Measurements from ENCODE around the gene GATA3. TPM values are rescaled to one million over a fixed set of nuclear protein-coding genes. Genes with fewer than 3 reads are reported as not detected.

The GATA3 gene
- total RNA-seq, 3 donors from 2014 or later, result 0.48 to 36.4 (median 28.2) TPM

DNA sequence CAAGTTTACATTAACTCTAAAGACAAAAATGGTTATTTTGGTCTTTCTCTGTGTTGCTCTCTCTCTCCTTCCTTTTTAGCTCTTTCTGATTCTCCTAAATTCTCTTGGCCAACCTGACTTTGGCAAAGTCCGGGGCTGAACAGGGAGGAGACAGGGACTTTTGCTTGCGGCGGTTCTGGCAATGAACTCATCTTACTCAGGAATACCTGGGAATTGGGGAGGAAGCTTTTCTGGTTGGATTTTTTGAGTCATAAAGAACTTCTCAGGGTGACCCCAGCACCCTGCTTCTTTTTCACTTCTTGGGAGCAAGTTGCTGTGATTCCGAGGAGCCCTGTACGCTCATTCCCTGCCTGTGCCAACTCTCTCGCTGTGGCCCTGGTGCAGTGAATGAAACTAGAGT lies 16.0 kb downstream of the GATA3 start:
- Histone ChIP-seq H3K36me3 (no peaks in the 10 kb centered on the region), H3K27me3 (no peaks in the 10 kb centered on the region), H3K4me3 (peak overlapping the region in 1 of 3 donors; percentile 11), H3K27ac (peak overlapping the region; percentile 65 to 80), H3K4me1 (no peaks in the 10 kb centered on the region), H3K9me3 (no peaks in the 10 kb centered on the region)
- peak in 1 of 2 donors; percentile 70 for DNase-seq (ENCODE audit: low spot score in 2 of 2)
- TF ChIP-seq POLR2AphosphoS5 (IDR thresholded peaks at IDR 0.05) (no peak), POLR2A (IDR thresholded peaks at IDR 0.05) (no peak)
- TF ChIP-seq, protein P1, sequence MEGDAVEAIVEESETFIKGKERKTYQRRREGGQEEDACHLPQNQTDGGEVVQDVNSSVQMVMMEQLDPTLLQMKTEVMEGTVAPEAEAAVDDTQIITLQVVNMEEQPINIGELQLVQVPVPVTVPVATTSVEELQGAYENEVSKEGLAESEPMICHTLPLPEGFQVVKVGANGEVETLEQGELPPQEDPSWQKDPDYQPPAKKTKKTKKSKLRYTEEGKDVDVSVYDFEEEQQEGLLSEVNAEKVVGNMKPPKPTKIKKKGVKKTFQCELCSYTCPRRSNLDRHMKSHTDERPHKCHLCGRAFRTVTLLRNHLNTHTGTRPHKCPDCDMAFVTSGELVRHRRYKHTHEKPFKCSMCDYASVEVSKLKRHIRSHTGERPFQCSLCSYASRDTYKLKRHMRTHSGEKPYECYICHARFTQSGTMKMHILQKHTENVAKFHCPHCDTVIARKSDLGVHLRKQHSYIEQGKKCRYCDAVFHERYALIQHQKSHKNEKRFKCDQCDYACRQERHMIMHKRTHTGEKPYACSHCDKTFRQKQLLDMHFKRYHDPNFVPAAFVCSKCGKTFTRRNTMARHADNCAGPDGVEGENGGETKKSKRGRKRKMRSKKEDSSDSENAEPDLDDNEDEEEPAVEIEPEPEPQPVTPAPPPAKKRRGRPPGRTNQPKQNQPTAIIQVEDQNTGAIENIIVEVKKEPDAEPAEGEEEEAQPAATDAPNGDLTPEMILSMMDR (IDR thresholded peaks at IDR 0.05), result no peak
- intact Hi-C loops (cut with DNase I; ENCODE audit: low total_unique reads), result no loop called here

DNA sequence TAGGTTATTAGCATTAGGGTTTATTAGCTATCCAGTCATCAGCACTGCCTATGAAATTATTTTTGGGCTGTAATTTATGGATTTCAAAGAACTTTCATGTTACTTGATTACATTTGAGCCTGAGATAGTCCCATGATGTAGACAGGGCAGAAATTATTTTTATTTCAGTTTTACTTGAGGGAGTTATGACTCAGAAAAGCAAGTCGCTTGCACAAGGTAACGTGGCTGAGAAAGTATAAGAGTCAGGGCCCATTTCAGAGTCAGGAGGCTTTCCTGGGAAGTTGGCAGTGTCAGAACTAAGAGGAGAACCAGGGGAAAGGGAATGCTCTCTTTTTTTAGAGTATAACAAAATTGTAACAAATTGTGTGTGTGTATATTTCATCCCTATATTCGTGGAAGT lies 16.5 kb downstream of the GATA3 start:
- Histone ChIP-seq H3K9me3 (no peaks in the 10 kb centered on the region), H3K4me1 (no peaks in the 10 kb centered on the region), H3K27ac (peak overlapping the region; percentile 65 to 80), H3K27me3 (no peaks in the 10 kb centered on the region), H3K4me3 (peak overlapping the region in 1 of 3 donors; percentile 11), H3K36me3 (no peaks in the 10 kb centered on the region)
- DNase-seq (ENCODE audit: low spot score in 2 of 2), result no peak
- TF ChIP-seq, protein P1 (IDR thresholded peaks at IDR 0.05), result no peak
- TF ChIP-seq POLR2A (IDR thresholded peaks at IDR 0.05) (no peak), POLR2AphosphoS5 (IDR thresholded peaks at IDR 0.05) (no peak)
- intact Hi-C loops (cut with DNase I; ENCODE audit: low total_unique reads), result no loop called here

DNA sequence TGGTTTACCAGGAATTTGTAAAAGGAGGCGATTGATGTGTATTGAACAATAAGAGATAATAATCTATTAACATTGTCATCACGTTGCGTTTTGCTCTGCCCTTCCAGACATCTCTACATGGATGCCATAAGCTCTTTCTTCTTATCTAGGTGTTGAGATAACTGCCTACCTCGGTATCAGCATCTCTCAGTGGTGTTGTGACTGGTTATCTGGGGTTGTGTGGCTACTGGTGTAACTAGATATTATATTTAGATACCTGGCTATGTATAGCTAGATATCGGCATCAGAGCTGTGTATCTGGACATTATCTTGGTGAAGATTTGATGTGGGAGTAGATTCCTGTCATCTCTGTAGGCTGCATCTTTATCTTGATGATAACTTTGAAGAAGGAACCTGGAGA lies 17.2 kb downstream of the GATA3 start:
- Histone ChIP-seq H3K27ac (peak overlapping the region; percentile 65 to 80), H3K4me3 (no peak overlapping the region), H3K36me3 (no peaks in the 10 kb centered on the region), H3K9me3 (no peaks in the 10 kb centered on the region), H3K27me3 (no peaks in the 10 kb centered on the region), H3K4me1 (no peaks in the 10 kb centered on the region)
- no peak for DNase-seq (ENCODE audit: low spot score in 2 of 2)
- TF ChIP-seq, protein P1 (IDR thresholded peaks at IDR 0.05), result no peak
- TF ChIP-seq POLR2A (IDR thresholded peaks at IDR 0.05) (no peak), POLR2AphosphoS5 (IDR thresholded peaks at IDR 0.05) (no peak)
- intact Hi-C loops (cut with DNase I; ENCODE audit: low total_unique reads), result no loop called here

DNA sequence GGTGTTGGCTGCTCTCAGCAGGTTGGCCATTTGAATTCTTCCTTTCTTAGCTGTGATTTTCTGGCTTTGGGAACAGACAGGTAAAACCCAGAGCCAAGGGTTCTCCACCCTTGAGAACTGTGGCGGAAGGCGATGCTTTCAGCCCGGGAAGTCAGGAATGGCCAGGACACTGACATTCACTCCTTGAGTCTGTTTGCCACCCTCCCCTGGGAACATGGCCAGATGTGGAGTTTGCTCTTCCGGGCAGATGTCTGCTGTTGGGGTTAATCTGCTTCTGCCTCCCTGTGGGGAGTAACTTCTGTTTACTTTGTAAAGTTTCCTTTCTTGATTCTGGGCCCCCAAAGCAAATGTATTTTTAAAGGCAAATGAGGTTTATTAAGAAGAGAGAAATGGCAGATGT lies 17.7 kb downstream of the GATA3 start:
- intact Hi-C loops (cut with DNase I; ENCODE audit: low total_unique reads), result no loop called here
- H3K27ac ChIP-seq, result peak overlapping the region; percentile 65 to 80
- DNase-seq (ENCODE audit: low spot score in 2 of 2), result no peak
- H3K27me3 ChIP-seq, result no peaks in the 10 kb centered on the region
- no peaks in the 10 kb centered on the region for H3K4me1 ChIP-seq
- H3K9me3 ChIP-seq, result no peaks in the 10 kb centered on the region
- TF ChIP-seq POLR2A (IDR thresholded peaks at IDR 0.05), result no peak
- no peak for TF ChIP-seq POLR2AphosphoS5 (IDR thresholded peaks at IDR 0.05)
- TF ChIP-seq, protein P1 (IDR thresholded peaks at IDR 0.05), result no peak
- H3K4me3 ChIP-seq, result no peak overlapping the region
- no peaks in the 10 kb centered on the region for H3K36me3 ChIP-seq

DNA sequence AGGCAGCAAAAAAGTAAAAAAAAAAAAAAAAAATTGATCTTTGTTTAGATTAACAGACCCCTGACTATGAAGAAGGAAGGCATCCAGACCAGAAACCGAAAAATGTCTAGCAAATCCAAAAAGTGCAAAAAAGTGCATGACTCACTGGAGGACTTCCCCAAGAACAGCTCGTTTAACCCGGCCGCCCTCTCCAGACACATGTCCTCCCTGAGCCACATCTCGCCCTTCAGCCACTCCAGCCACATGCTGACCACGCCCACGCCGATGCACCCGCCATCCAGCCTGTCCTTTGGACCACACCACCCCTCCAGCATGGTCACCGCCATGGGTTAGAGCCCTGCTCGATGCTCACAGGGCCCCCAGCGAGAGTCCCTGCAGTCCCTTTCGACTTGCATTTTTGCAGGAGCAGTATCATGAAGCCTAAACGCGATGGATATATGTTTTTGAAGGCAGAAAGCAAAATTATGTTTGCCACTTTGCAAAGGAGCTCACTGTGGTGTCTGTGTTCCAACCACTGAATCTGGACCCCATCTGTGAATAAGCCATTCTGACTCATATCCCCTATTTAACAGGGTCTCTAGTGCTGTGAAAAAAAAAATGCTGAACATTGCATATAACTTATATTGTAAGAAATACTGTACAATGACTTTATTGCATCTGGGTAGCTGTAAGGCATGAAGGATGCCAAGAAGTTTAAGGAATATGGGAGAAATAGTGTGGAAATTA lies 19.4 kb downstream of the GATA3 start:
- TF ChIP-seq, protein P1 (IDR thresholded peaks at IDR 0.05), result no peak
- TF ChIP-seq POLR2A (IDR thresholded peaks at IDR 0.05), result no peak
- no peak for TF ChIP-seq POLR2AphosphoS5 (IDR thresholded peaks at IDR 0.05)
- intact Hi-C loops (cut with DNase I; ENCODE audit: low total_unique reads), result no loop called here
- Histone ChIP-seq H3K9me3 (no peaks in the 10 kb centered on the region), H3K4me1 (no peaks in the 10 kb centered on the region), H3K27me3 (no peaks in the 10 kb centered on the region), H3K4me3 (no peak overlapping the region), H3K27ac (no peak overlapping the region), H3K36me3 (no peaks in the 10 kb centered on the region)
- no peak for DNase-seq (ENCODE audit: low spot score in 2 of 2)

Data from breast epithelium (tissue), 4 donors.